GM10266 (cell line): Measurements from ENCODE around the gene SMG7.

Source experiments
- DNase-seq: peaks from one replicate; pipeline ENCODE4 v3.0.0; 2012; ENCODE audit errors: extremely low spot score
- CTCF ChIP-seq: IDR thresholded peaks from 2 replicates; pipeline ENCODE4 v1.5.1; 2012; ENCODE audit warnings: mild to moderate bottlenecking, low read depth; ENCODE audit not compliant: control insufficient read depth, insufficient read depth; ENCODE audit errors: missing control alignments

Gene SMG7

GRCh38 chr1:183588827-183589226 is 116.5 kb downstream of the SMG7 start:
- no peak for TF ChIP-seq CTCF

DNA sequence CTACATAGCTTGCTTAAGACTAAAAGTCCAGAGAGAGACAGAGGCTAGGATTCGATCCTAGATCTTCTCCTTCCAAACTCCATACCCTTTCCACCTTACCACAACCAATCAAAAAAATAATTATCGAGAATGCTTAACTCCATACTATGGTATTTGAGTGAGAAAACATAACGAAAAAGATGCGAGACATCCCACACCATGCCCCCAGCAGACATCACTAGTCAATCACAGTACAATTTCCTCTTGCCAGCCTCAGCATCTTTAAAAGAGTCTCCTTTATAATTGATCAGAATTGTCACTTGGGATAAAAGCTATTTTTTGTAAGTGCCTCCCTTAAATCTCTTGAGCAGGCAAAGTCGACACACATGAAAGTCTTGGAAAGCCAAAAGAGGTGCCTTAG is 117.1 kb downstream of the SMG7 start:
- DNase-seq, result no peak
- no peak for TF ChIP-seq CTCF

More at GRCh38 chr1:183588827-183589226, 116.5 kb downstream of the SMG7 start:
- no peak for DNase-seq

DNA sequence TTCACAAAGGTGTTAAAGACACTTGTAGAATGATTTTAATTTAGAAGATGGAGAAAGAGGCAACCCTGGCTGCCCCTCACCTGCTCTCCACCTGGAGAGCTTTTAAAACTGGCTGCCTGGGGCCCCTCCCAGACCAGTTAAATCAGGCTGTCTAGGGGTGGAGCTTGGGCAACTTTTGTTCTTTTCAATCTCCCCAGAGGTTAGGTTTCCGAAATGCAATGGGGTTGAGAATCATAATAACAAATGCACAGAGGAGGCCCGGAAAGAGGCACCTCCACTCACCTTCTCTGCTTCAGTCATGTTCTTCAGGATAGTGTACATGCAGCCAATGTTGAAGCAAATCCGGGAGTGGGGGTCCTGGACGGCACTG is 117.6 kb downstream of the SMG7 start:
- TF ChIP-seq CTCF, result no peak
- no peak for DNase-seq

- DNase-seq, result peak; percentile 78
- no peak for TF ChIP-seq CTCF
Measured at GRCh38 chr1:183590244-183591191, 118.2 kb downstream of the SMG7 start, which contains the start of gene NCF2. TSS of gene NCF2 (minus strand) at chr1:183590459. CDS start at chr1:183590329, 130 bp downstream.

GRCh38 chr1:183592733-183593132 is 120.4 kb downstream of the SMG7 start:
- TF ChIP-seq CTCF, result no peak

GRCh38 chr1:183593356-183593755 is 121.1 kb downstream of the SMG7 start:
- DNase-seq, result no peak
- no peak for TF ChIP-seq CTCF

More at GRCh38 chr1:183592733-183593132, 120.4 kb downstream of the SMG7 start:
- no peak for DNase-seq

DNA sequence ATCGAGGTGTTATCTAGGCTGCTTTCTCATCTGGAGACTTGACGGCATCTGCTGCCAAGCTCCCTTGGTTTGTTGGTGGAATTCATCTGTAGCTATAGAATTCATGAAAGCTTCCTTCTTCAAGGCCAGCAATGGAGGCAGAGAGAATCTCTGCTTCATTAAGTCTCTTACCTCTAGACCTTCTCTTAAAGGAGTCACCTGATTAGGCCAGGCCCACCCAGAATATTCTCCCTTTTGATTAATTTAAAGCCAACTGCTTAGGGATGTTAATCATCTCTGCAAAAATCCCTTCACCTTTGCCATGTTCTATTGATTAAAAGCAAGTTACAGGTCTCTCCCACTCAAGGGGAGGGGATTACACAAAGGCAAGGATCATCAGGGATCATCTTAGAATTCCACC is 123.2 kb downstream of the SMG7 start:
- no peak for DNase-seq
- no peak for TF ChIP-seq CTCF
